ENCODE data around the gene KPNA5. TPM values are rescaled to one million over a fixed set of nuclear protein-coding genes. Genes with fewer than 3 reads are reported as not detected.
A peak's percentile ranks its signal among the peaks of the same experiment; 100 is the strongest.

KPNA5 gene
- total and polyA plus RNA-seq, 4 donors = 2.2 to 34.3 (median 7.3) TPM

DNA sequence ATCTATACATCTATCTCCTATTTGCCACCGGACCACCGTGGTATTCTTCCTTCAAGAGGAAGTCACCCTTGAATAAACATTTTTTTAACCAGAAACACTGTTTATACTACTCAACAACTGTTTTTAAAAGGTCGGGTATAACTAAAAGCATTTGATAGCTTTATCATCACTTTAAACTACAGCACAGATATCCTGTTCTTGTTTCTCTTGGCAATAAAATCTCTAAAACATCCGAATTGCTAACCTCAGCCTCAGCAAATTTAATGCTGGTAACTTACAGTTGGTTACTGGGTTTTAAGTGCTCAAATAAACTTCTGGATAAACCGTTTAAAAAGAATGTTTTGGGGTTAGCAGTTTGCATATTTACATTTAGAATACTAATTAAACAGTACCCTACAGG lies 32.9 kb upstream of the KPNA5 start:
- TF ChIP-seq, protein P1, sequence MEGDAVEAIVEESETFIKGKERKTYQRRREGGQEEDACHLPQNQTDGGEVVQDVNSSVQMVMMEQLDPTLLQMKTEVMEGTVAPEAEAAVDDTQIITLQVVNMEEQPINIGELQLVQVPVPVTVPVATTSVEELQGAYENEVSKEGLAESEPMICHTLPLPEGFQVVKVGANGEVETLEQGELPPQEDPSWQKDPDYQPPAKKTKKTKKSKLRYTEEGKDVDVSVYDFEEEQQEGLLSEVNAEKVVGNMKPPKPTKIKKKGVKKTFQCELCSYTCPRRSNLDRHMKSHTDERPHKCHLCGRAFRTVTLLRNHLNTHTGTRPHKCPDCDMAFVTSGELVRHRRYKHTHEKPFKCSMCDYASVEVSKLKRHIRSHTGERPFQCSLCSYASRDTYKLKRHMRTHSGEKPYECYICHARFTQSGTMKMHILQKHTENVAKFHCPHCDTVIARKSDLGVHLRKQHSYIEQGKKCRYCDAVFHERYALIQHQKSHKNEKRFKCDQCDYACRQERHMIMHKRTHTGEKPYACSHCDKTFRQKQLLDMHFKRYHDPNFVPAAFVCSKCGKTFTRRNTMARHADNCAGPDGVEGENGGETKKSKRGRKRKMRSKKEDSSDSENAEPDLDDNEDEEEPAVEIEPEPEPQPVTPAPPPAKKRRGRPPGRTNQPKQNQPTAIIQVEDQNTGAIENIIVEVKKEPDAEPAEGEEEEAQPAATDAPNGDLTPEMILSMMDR (IDR thresholded peaks at IDR 0.05; ENCODE audit: control extremely low read depth, extremely low read depth) = no peak
- no peak for ATAC-seq (ENCODE audit: insufficient read depth, low FRiP score)
- WGBS, 2 donors = 24 to 32% methylated on average over 5 of the region's 5 CpGs

DNA sequence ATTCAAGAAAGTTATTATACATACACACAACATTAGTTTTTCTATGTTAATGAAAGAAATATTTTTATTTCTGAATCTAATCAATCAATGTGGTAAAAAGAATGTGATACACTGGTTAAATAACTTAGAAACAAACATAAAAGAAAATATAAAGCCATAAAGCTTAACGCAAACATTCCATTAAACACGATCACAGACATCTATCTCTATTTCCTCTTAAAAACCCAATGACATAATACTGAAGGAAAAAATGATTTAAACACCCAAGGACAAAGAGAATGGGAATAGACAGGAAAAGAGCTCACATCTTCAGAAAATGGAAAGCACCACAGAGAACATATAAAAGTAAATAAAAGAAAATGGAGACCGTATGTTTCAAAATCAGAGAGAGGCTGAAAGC lies 31.9 kb upstream of the KPNA5 start:
- peaks cover 0 to 11% (median 6%) of the 10 kb centered on the region in 4 donors for H3K36me3 ChIP-seq (ENCODE audit: control insufficient read depth in 4 of 4, insufficient read depth in 4 of 4, low read length in 4 of 4)
- no peak for DNase-seq
- H3K9me3 ChIP-seq (ENCODE audit: control insufficient read depth in 4 of 4, insufficient read depth in 3 of 4, low read length in 3 of 4) = no peaks in the 10 kb centered on the region
- H3K9ac ChIP-seq (ENCODE audit: insufficient read depth in 1 of 2, low read length in 2 of 2) = no peak overlapping the region
- no peak overlapping the region for H3K27ac ChIP-seq (ENCODE audit: low read depth in 1 of 2, low read length in 1 of 2)
- H3K4me3 ChIP-seq = no peak overlapping the region
- no peaks in the 10 kb centered on the region for H3K27me3 ChIP-seq (ENCODE audit: control insufficient read depth in 3 of 3, insufficient read depth in 3 of 3, low read length in 2 of 3)
- no peaks in the 10 kb centered on the region for H3K4me1 ChIP-seq (ENCODE audit: control insufficient read depth in 5 of 5, insufficient read depth in 5 of 5, low read length in 5 of 5)
- no peak for ATAC-seq (ENCODE audit: insufficient read depth, low FRiP score)
- 85 to 87% methylated on average over 3 of the region's 3 CpGs for WGBS, 2 donors
- TF ChIP-seq, protein P1 (IDR thresholded peaks at IDR 0.05; ENCODE audit: control extremely low read depth, extremely low read depth) = no peak

More for the DNA sequence above, 32.9 kb upstream of the KPNA5 start:
- no peak overlapping the region for H3K27ac ChIP-seq (ENCODE audit: low read depth in 1 of 2, low read length in 1 of 2)
- no peak overlapping the region for H3K4me3 ChIP-seq
- H3K9ac ChIP-seq (ENCODE audit: insufficient read depth in 1 of 2, low read length in 2 of 2) = no peak overlapping the region
- H3K27me3 ChIP-seq (ENCODE audit: control insufficient read depth in 3 of 3, insufficient read depth in 3 of 3, low read length in 2 of 3) = no peaks in the 10 kb centered on the region
- no peaks in the 10 kb centered on the region for H3K4me1 ChIP-seq (ENCODE audit: control insufficient read depth in 5 of 5, insufficient read depth in 5 of 5, low read length in 5 of 5)
- peaks cover 0 to 11% (median 6%) of the 10 kb centered on the region in 4 donors for H3K36me3 ChIP-seq (ENCODE audit: control insufficient read depth in 4 of 4, insufficient read depth in 4 of 4, low read length in 4 of 4)
- no peaks in the 10 kb centered on the region for H3K9me3 ChIP-seq (ENCODE audit: control insufficient read depth in 4 of 4, insufficient read depth in 3 of 4, low read length in 3 of 4)
- DNase-seq = peak in 1 of 3 donors; percentile 47

DNA sequence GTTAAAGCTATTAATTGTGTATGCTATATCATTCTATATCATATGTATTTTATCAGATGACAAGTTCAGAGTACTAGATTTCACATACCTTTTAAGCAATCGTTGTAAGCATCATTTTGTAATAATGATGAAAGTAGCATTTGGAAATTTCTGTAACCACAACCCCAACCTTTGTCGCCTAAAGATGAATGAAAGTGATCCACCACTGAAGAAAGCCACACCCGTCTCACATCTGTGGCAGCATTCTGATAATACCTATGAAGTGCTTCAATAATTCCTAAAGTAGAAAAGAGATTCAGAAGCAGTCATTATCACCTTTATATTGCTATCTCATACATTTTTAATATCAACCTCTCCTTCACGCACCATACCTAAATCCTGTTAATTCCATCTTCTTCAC lies 29.1 kb upstream of the KPNA5 start:
- no peaks in the 10 kb centered on the region for H3K4me1 ChIP-seq (ENCODE audit: control insufficient read depth in 5 of 5, insufficient read depth in 5 of 5, low read length in 5 of 5)
- no peak overlapping the region for H3K27ac ChIP-seq (ENCODE audit: low read depth in 1 of 2, low read length in 1 of 2)
- no peak overlapping the region for H3K9ac ChIP-seq (ENCODE audit: insufficient read depth in 1 of 2, low read length in 2 of 2)
- H3K9me3 ChIP-seq (ENCODE audit: control insufficient read depth in 4 of 4, insufficient read depth in 3 of 4, low read length in 3 of 4) = no peaks in the 10 kb centered on the region
- H3K4me3 ChIP-seq = no peak overlapping the region
- WGBS, 2 donors = 50 to 75% methylated on average over 4 of the region's 4 CpGs
- DNase-seq (no peak), ATAC-seq (ENCODE audit: insufficient read depth, low FRiP score) (no peak)
- peaks cover 0 to 16% (median 4%) of the 10 kb centered on the region in 4 donors for H3K36me3 ChIP-seq (ENCODE audit: control insufficient read depth in 4 of 4, insufficient read depth in 4 of 4, low read length in 4 of 4)
- TF ChIP-seq, protein P1 (IDR thresholded peaks at IDR 0.05; ENCODE audit: control extremely low read depth, extremely low read depth) = no peak
- no peaks in the 10 kb centered on the region for H3K27me3 ChIP-seq (ENCODE audit: control insufficient read depth in 3 of 3, insufficient read depth in 3 of 3, low read length in 2 of 3)

DNA sequence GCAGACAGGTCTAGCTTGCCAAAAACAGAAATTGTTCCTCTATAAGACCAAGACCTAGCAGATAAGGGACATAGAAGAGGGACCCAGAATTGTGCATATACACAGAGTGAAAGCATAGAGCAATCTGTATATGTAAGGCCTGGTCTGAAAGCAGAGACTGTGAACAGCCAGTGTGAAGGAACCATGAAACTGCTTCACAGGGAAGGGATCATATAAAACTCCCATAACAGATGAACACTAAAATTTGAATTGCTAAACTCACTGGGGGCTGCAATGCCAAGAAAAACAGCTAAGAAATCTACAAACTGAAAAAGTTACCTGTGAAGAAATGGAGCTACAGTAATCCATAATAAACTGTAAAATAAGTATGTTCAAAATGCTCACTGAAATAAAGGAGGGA lies 19.4 kb upstream of the KPNA5 start:
- H3K27ac ChIP-seq (ENCODE audit: low read depth in 1 of 2, low read length in 1 of 2) = no peak overlapping the region
- H3K9ac ChIP-seq (ENCODE audit: insufficient read depth in 1 of 2, low read length in 2 of 2) = no peak overlapping the region
- H3K4me1 ChIP-seq (ENCODE audit: control insufficient read depth in 5 of 5, insufficient read depth in 5 of 5, low read length in 5 of 5) = peaks cover 0 to 15% (median 0%) of the 10 kb centered on the region in 5 donors
- no peaks in the 10 kb centered on the region for H3K9me3 ChIP-seq (ENCODE audit: control insufficient read depth in 4 of 4, insufficient read depth in 3 of 4, low read length in 3 of 4)
- H3K27me3 ChIP-seq (ENCODE audit: control insufficient read depth in 3 of 3, insufficient read depth in 3 of 3, low read length in 2 of 3) = no peaks in the 10 kb centered on the region
- H3K4me3 ChIP-seq = no peak overlapping the region
- DNase-seq (no peak), ATAC-seq (ENCODE audit: insufficient read depth, low FRiP score) (no peak)
- H3K36me3 ChIP-seq (ENCODE audit: control insufficient read depth in 4 of 4, insufficient read depth in 4 of 4, low read length in 4 of 4) = peaks cover 0 to 2% (median 0%) of the 10 kb centered on the region in 4 donors
- TF ChIP-seq, protein P1 (IDR thresholded peaks at IDR 0.05; ENCODE audit: control extremely low read depth, extremely low read depth) = no peak

Data from lung (tissue), 12 donors.